ENCODE results near the gene BOD1L1. TPM values are rescaled to one million over a fixed set of nuclear protein-coding genes. Genes with fewer than 3 reads are reported as not detected.

The BOD1L1 gene
- polyA plus RNA-seq, 1 donor from 2014 or later, result 43.3 TPM

DNA sequence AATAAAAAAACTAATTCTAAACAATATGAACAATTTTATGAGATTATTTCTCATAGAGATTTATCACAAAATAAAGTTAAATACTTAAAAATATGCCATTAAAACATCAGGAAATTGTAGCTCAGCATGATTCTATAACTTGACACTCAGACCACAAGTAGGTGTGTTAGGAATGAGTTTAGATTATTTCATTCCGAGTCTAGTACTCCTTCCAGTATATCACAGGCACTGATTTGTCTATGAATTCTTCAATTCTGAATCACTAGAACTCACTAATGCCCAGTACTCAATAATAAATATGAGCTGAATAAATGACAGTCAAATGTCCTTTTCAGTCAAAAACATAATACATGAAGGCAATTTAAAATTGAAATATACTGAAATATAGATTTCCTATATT, 22.2 kb downstream of the BOD1L1 start:
- Histone ChIP-seq H3K36me3 (ENCODE audit: insufficient read depth, low read length) (peaks cover 18% of the 10 kb centered on the region), H3K9ac (ENCODE audit: low read length) (no peak overlapping the region), H3K9me3 (ENCODE audit: low read length) (no peaks in the 10 kb centered on the region), H3K4me3 (ENCODE audit: low read length) (no peak overlapping the region), H3K79me2 (replicated peaks; ENCODE audit: insufficient read depth, low read length) (no peaks in the 10 kb centered on the region), H3K4me2 (ENCODE audit: low read length) (no peak overlapping the region), H3F3A (ENCODE audit: insufficient read depth, low read length, poor library complexity, severe bottlenecking) (no peaks in the 10 kb centered on the region), H2AFZ (ENCODE audit: low read depth, low read length) (no peak overlapping the region), H3K9me2 (ENCODE audit: insufficient read depth, low read length) (no peaks in the 10 kb centered on the region), H3K27ac (ENCODE audit: low read length) (no peak overlapping the region), H4K20me1 (ENCODE audit: insufficient read depth) (no peaks in the 10 kb centered on the region), H3K27me3 (ENCODE audit: insufficient read depth, low read depth, low read length) (no peaks in the 10 kb centered on the region)
- TF ChIP-seq EZH2 (IDR thresholded peaks at IDR 0.05; ENCODE audit: borderline replicate concordance, insufficient read depth, low read length, poor library complexity, severe bottlenecking) (no peak), MXI1 (conservative IDR thresholded peaks at IDR 0.05; ENCODE audit: poor library complexity, severe bottlenecking) (no peak), SMC3 (conservative IDR thresholded peaks at IDR 0.05; ENCODE audit: poor library complexity) (no peak), EP300 (conservative IDR thresholded peaks at IDR 0.05; ENCODE audit: poor library complexity, severe bottlenecking) (no peak), TAF1 (IDR thresholded peaks at IDR 0.05; ENCODE audit: low read depth) (no peak), RAD21 (conservative IDR thresholded peaks at IDR 0.05) (no peak), POLR2AphosphoS5 (IDR thresholded peaks at IDR 0.05) (no peak)
- TF ChIP-seq, protein P1, sequence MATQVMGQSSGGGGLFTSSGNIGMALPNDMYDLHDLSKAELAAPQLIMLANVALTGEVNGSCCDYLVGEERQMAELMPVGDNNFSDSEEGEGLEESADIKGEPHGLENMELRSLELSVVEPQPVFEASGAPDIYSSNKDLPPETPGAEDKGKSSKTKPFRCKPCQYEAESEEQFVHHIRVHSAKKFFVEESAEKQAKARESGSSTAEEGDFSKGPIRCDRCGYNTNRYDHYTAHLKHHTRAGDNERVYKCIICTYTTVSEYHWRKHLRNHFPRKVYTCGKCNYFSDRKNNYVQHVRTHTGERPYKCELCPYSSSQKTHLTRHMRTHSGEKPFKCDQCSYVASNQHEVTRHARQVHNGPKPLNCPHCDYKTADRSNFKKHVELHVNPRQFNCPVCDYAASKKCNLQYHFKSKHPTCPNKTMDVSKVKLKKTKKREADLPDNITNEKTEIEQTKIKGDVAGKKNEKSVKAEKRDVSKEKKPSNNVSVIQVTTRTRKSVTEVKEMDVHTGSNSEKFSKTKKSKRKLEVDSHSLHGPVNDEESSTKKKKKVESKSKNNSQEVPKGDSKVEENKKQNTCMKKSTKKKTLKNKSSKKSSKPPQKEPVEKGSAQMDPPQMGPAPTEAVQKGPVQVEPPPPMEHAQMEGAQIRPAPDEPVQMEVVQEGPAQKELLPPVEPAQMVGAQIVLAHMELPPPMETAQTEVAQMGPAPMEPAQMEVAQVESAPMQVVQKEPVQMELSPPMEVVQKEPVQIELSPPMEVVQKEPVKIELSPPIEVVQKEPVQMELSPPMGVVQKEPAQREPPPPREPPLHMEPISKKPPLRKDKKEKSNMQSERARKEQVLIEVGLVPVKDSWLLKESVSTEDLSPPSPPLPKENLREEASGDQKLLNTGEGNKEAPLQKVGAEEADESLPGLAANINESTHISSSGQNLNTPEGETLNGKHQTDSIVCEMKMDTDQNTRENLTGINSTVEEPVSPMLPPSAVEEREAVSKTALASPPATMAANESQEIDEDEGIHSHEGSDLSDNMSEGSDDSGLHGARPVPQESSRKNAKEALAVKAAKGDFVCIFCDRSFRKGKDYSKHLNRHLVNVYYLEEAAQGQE (IDR thresholded peaks at IDR 0.05; ENCODE audit: borderline replicate concordance), result no peak
- TF ChIP-seq, protein P2, sequence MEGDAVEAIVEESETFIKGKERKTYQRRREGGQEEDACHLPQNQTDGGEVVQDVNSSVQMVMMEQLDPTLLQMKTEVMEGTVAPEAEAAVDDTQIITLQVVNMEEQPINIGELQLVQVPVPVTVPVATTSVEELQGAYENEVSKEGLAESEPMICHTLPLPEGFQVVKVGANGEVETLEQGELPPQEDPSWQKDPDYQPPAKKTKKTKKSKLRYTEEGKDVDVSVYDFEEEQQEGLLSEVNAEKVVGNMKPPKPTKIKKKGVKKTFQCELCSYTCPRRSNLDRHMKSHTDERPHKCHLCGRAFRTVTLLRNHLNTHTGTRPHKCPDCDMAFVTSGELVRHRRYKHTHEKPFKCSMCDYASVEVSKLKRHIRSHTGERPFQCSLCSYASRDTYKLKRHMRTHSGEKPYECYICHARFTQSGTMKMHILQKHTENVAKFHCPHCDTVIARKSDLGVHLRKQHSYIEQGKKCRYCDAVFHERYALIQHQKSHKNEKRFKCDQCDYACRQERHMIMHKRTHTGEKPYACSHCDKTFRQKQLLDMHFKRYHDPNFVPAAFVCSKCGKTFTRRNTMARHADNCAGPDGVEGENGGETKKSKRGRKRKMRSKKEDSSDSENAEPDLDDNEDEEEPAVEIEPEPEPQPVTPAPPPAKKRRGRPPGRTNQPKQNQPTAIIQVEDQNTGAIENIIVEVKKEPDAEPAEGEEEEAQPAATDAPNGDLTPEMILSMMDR (IDR thresholded peaks at IDR 0.05; ENCODE audit: poor library complexity, severe bottlenecking), result no peak

- no peaks in the 10 kb centered on the region for H3K9me3 ChIP-seq (ENCODE audit: low read length)
- H3F3A ChIP-seq (ENCODE audit: insufficient read depth, low read length, poor library complexity, severe bottlenecking), result no peaks in the 10 kb centered on the region
- no peak overlapping the region for H3K4me2 ChIP-seq (ENCODE audit: low read length)
- no peak for TF ChIP-seq EZH2 (IDR thresholded peaks at IDR 0.05; ENCODE audit: borderline replicate concordance, insufficient read depth, low read length, poor library complexity, severe bottlenecking)
- no peak for TF ChIP-seq TAF1 (IDR thresholded peaks at IDR 0.05; ENCODE audit: low read depth)
- no peak overlapping the region for H3K4me3 ChIP-seq (ENCODE audit: low read length)
- H3K9ac ChIP-seq (ENCODE audit: low read length), result no peak overlapping the region
- no peak overlapping the region for H3K27ac ChIP-seq (ENCODE audit: low read length)
- H3K27me3 ChIP-seq (ENCODE audit: insufficient read depth, low read depth, low read length), result no peaks in the 10 kb centered on the region
- H3K36me3 ChIP-seq (ENCODE audit: insufficient read depth, low read length), result peaks cover 16% of the 10 kb centered on the region
- no peaks in the 10 kb centered on the region for H4K20me1 ChIP-seq (ENCODE audit: insufficient read depth)
- H3K9me2 ChIP-seq (ENCODE audit: insufficient read depth, low read length), result no peaks in the 10 kb centered on the region
- H3K79me2 ChIP-seq (replicated peaks; ENCODE audit: insufficient read depth, low read length), result no peaks in the 10 kb centered on the region
- no peak overlapping the region for H2AFZ ChIP-seq (ENCODE audit: low read depth, low read length)
Measured at GRCh38 chr4:13601848-13602247, 25.7 kb downstream of the BOD1L1 start.

- H3F3A ChIP-seq (ENCODE audit: insufficient read depth, low read length, poor library complexity, severe bottlenecking), result no peaks in the 10 kb centered on the region
- peaks cover 23% of the 10 kb centered on the region for H3K36me3 ChIP-seq (ENCODE audit: insufficient read depth, low read length)
- no peaks in the 10 kb centered on the region for H3K9me3 ChIP-seq (ENCODE audit: low read length)
- H3K27me3 ChIP-seq (ENCODE audit: insufficient read depth, low read depth, low read length), result no peaks in the 10 kb centered on the region
- no peak overlapping the region for H2AFZ ChIP-seq (ENCODE audit: low read depth, low read length)
- no peak overlapping the region for H3K4me2 ChIP-seq (ENCODE audit: low read length)
- H3K9ac ChIP-seq (ENCODE audit: low read length), result no peak overlapping the region
- no peak overlapping the region for H3K27ac ChIP-seq (ENCODE audit: low read length)
- H4K20me1 ChIP-seq (ENCODE audit: insufficient read depth), result no peaks in the 10 kb centered on the region
- no peak overlapping the region for H3K4me3 ChIP-seq (ENCODE audit: low read length)
- no peaks in the 10 kb centered on the region for H3K79me2 ChIP-seq (replicated peaks; ENCODE audit: insufficient read depth, low read length)
- H3K9me2 ChIP-seq (ENCODE audit: insufficient read depth, low read length), result no peaks in the 10 kb centered on the region
- TF ChIP-seq RAD21 (conservative IDR thresholded peaks at IDR 0.05) (no peak), SMC3 (conservative IDR thresholded peaks at IDR 0.05; ENCODE audit: poor library complexity) (no peak), POLR2AphosphoS5 (IDR thresholded peaks at IDR 0.05) (no peak), EZH2 (IDR thresholded peaks at IDR 0.05; ENCODE audit: borderline replicate concordance, insufficient read depth, low read length, poor library complexity, severe bottlenecking) (no peak), EP300 (conservative IDR thresholded peaks at IDR 0.05; ENCODE audit: poor library complexity, severe bottlenecking) (no peak), MXI1 (conservative IDR thresholded peaks at IDR 0.05; ENCODE audit: poor library complexity, severe bottlenecking) (no peak), TAF1 (IDR thresholded peaks at IDR 0.05; ENCODE audit: low read depth) (no peak)
- TF ChIP-seq, protein P2 (IDR thresholded peaks at IDR 0.05; ENCODE audit: poor library complexity, severe bottlenecking), result no peak
- TF ChIP-seq, protein P1 (IDR thresholded peaks at IDR 0.05; ENCODE audit: borderline replicate concordance), result no peak
Measured at GRCh38 chr4:13601048-13601447, 26.5 kb downstream of the BOD1L1 start.

Data from neural cell (in vitro differentiated cells).